Liver (tissue), 9 donors: ENCODE measurements around the gene FES. TPM values are rescaled to one million over a fixed set of nuclear protein-coding genes. Genes with fewer than 3 reads are reported as not detected.

ENCODE experiments used
- DNase-seq: peaks from one replicate; pipeline ENCODE4 v3.0.0-alpha.2; 2017; ENCODE audit warnings: low spot score
- H3K27ac ChIP-seq, 2 donors: one replicate each; pipeline ENCODE4 v1.7.0; 2013; ENCODE audit warnings: inconsistent platforms in 2 of 2, low read length in 2 of 2, control low read depth in 1 of 2, low read depth in 1 of 2, mild to moderate bottlenecking in 1 of 2
- H3K27me3 ChIP-seq, 4 donors: one replicate each; pipeline versions ENCODE4 v1.6.1 to v1.7.0; 2013; ENCODE audit warnings: low read length in 3 of 4, inconsistent platforms in 1 of 4, mild to moderate bottlenecking in 1 of 4, moderate library complexity in 1 of 4; ENCODE audit not compliant: control insufficient read depth in 4 of 4, insufficient read depth in 4 of 4
- H3K36me3 ChIP-seq, 4 donors: one replicate each; pipeline versions ENCODE4 v1.6.1 to v1.7.0; 2013; ENCODE audit warnings: low read length in 3 of 4, mild to moderate bottlenecking in 3 of 4, low read depth in 1 of 4, moderate library complexity in 1 of 4; ENCODE audit not compliant: control insufficient read depth in 4 of 4, insufficient read depth in 3 of 4
- H3K4me1 ChIP-seq, 4 donors: one replicate each; pipeline versions ENCODE4 v1.6.1 to v1.7.0; 2013; ENCODE audit warnings: low read length in 3 of 4, mild to moderate bottlenecking in 3 of 4, moderate library complexity in 1 of 4; ENCODE audit not compliant: control insufficient read depth in 4 of 4, insufficient read depth in 4 of 4
- H3K4me3 ChIP-seq, 3 donors: one replicate each; pipeline versions ENCODE4 v1.6.1 to v1.7.0; 2013; ENCODE audit warnings: low read length in 3 of 3, control low read depth in 1 of 3, low read depth in 1 of 3, mild to moderate bottlenecking in 1 of 3
- H3K9ac ChIP-seq, 2 donors: one replicate each; pipeline ENCODE4 v1.7.0; 2013; ENCODE audit warnings: low read length in 2 of 2, mild to moderate bottlenecking in 2 of 2, moderate library complexity in 2 of 2, control low read depth in 1 of 2, low read depth in 1 of 2
- H3K9me3 ChIP-seq, 4 donors: one replicate each; pipeline versions ENCODE4 v1.6.1 to v1.7.0; 2013; ENCODE audit warnings: low read length in 3 of 4; ENCODE audit not compliant: control insufficient read depth in 4 of 4
- CTCF ChIP-seq: fragments of 150-350 bp; IDR thresholded peaks from 2 replicates; pipeline ENCODE4 v1.5.1; 2017; ENCODE audit warnings: improper control_type of control experiment, low read depth, low read length; ENCODE audit not compliant: missing input control
- FOXA2 ChIP-seq: IDR thresholded peaks from 2 replicates; pipeline ENCODE4 v1.6.1; 2016; ENCODE audit warnings: antibody characterized with exemption
- MAX ChIP-seq: IDR thresholded peaks from 2 replicates; pipeline ENCODE4 v1.6.1; 2016; ENCODE audit warnings: antibody characterized with exemption
- REST ChIP-seq: IDR thresholded peaks from 2 replicates; pipeline ENCODE4 v1.6.1; 2016; ENCODE audit warnings: antibody characterized with exemption, mild to moderate bottlenecking
- SP1 ChIP-seq: IDR thresholded peaks from 2 replicates; pipeline ENCODE4 v1.6.1; 2018; ENCODE audit warnings: antibody characterized with exemption, mild to moderate bottlenecking
- TAF1 ChIP-seq: conservative IDR thresholded peaks from 2 replicates; pipeline ENCODE4 v1.6.1; 2016; ENCODE audit warnings: antibody characterized with exemption, mild to moderate bottlenecking
- YY1 ChIP-seq: IDR thresholded peaks from 2 replicates; pipeline ENCODE4 v1.6.1; 2016; ENCODE audit warnings: antibody characterized with exemption, mild to moderate bottlenecking
- ZBTB33 ChIP-seq: IDR thresholded peaks from 2 replicates; pipeline ENCODE4 v1.6.1; 2016; ENCODE audit warnings: antibody characterized with exemption
- whole genome bisulfite sequencing: extraction: QIAGEN DNeasy Blood & Tissue Kit; methylation state at CpG from one replicate; pipeline ENCODE4 v1.1.7; 2013; 5-methylcytosine and 5-hydroxymethylcytosine counted together
- polyA plus RNA-seq, 2 donors: library from polyadenylated mRNA; stranded (reverse) in 1 of 2; unstranded in 1 of 2; fragments of 200-250 nt in 1 of 2; fragments of >200 nt in 1 of 2; fragmentation: Nextera tagmentation in 1 of 2; extraction: Ambion mirVana in 1 of 2; gene quantifications; one replicate each; pipeline versions ENCODE4 v1.2.1 to v1.2.3, GENCODE V29; 2013 to 2015
- total RNA-seq, 2 donors: library from RNA; depleted of rRNA; stranded (reverse); fragments of >200 nt; gene quantifications; one replicate each; pipeline ENCODE4 v1.2.3, GENCODE V29; 2014
- donor health status: healthy.
- donor health status: healthy.
- donor health status: healthy.
- donor health status: healthy.
- donor health status: healthy.

FES gene
- total and polyA plus RNA-seq, 4 donors = 12.1 to 43.1 (median 28.8) TPM

- peaks cover 28 to 73% (median 41%) of the 10 kb centered on the region in 4 donors for H3K36me3 ChIP-seq
- DNase-seq = no peak
- H3K27ac ChIP-seq = no peak overlapping the region
- H3K4me3 ChIP-seq = no peak overlapping the region
- TF ChIP-seq MAX (no peak), ZBTB33 (no peak), SP1 (no peak)
- H3K4me1 ChIP-seq = peaks cover 2 to 15% (median 14%) of the 10 kb centered on the region in 4 donors
- H3K27me3 ChIP-seq = no peaks in the 10 kb centered on the region
- H3K9ac ChIP-seq = no peak overlapping the region
- no peaks in the 10 kb centered on the region for H3K9me3 ChIP-seq
- WGBS = 93% methylated on average over 12 of the region's 12 CpGs
Observed at GRCh38 chr15:90890839-90891238, 6.5 kb downstream of the FES start.

- H3K9ac ChIP-seq = no peak overlapping the region
Observed at GRCh38 chr15:90891346-90891949, 7.1 kb downstream of the FES start.

More at GRCh38 chr15:90891346-90891949, 7.1 kb downstream of the FES start:
- Histone ChIP-seq H3K27ac (no peak overlapping the region), H3K4me1 (peaks cover 0 to 9% (median 8%) of the 10 kb centered on the region in 4 donors), H3K4me3 (no peak overlapping the region), H3K9me3 (no peaks in the 10 kb centered on the region), H3K27me3 (no peaks in the 10 kb centered on the region), H3K36me3 (peaks cover 28 to 79% (median 43%) of the 10 kb centered on the region in 4 donors)
- 89% methylated on average over 8 of the region's 8 CpGs for WGBS
- TF ChIP-seq CTCF (no peak), FOXA2 (no peak), YY1 (no peak), TAF1 (no peak), REST (no peak)
- DNase-seq = no peak
